HG02970 (cell line): ENCODE data around the gene ZNF568.

ENCODE experiments used
- ATAC-seq: cut with Tn5 transposase; IDR thresholded peaks from one replicate; pipeline ENCODE4 v1.9.1; 2021; ENCODE audit warnings: mild to moderate bottlenecking, moderate library complexity, moderate number of reproducible peaks; ENCODE audit not compliant: unreplicated experiment, low FRiP score

The ZNF568 gene

DNA sequence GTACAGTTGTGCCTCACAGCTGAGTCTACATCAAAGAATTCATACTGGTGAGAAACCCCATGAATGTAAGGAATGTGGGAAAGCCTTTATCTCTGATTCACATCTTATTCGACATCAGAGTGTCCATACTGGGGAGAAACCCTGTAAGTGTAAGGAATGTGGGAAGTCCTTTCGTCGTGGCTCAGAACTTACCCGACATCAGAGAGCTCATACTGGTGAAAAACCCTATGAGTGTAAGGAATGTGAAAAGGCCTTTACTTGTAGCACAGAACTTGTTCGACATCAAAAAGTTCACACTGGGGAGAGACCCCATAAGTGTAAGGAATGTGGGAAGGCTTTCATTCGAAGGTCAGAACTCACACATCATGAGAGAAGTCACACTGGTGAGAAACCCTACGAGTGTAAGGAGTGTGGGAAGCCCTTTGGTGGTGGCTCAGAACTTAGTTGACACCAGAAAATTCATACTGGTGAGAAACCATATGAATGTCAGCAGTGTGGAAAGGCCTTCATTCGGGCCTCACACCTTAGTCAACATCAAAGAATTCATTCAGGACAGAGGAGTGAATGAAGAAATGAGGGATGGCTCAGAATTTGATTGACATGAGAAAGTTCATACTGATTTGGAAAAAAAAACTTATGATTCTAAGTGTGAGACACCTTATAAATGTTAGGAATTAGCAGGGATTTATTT lies 81.2 kb downstream of the ZNF568 start:
- no peak for ATAC-seq

DNA sequence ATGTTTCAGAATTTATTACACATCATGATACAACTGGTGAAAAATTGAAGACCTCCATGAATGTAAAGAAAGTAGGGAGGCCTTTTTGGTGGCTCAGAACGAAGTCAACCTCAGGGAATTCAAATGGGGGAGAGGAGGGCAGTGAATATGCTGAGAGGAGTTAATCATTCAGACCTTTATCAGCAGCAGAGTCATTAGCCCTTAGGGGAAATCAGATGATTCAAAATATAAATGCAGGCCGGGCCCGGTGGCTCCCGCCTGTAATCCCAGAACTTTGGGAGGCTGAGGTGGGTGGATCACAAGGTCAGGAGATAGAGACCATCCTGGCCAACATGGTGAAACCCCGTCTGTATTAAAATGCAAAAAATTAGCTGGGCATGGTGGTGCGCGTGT lies 81.7 kb downstream of the ZNF568 start:
- no peak for ATAC-seq

DNA sequence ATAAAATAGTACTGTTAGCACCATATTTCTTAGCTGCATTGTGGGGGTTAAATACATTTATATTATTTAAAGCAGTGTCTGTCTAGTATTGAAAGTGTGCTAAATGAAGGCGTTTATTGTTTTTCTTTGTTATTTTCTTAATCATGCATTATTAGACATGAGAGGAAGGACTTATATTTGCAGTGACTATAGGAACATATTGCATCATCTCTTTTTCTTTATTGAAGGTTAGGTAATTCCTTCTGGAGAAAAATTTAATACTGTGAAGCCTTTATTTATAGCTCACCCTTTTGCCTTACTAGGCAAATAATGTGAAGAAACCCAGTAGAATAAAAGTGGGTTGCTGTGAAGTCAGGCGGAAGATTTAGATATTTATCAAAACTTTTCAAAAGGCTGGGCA lies 83.2 kb downstream of the ZNF568 start:
- ATAC-seq, result no peak

DNA sequence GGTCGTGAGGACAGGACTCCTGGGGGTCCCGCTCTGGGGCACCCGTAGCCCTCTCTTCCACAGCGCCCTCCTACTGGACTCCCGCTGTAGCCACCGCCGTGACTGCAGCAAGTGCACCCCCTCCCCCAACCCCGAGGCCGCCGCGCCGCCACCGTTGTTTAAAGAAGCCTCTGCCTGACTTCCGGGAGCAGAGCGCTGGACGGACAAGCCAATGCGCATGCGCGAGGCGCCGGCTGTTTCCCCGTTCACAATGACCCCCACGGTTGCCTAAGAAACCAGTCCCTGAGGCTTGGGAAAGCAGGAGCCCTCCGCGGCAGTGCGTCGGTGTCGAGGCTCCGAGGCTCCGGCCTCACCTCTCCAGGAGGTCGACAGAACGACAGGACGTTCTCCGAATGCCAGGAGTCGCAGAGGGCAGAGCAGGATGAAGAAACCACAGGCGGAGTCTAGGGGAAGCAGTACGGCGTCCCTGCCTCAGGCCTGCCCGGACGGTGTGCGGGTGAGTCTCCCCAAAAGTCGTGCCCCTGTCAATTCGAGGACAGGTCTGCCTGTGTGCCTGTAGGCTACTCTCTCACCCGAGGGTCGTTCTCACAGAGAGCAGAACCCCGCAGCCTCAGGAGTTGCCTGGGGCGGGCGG lies 91.6 kb downstream of the ZNF568 start:
- no peak for ATAC-seq

DNA sequence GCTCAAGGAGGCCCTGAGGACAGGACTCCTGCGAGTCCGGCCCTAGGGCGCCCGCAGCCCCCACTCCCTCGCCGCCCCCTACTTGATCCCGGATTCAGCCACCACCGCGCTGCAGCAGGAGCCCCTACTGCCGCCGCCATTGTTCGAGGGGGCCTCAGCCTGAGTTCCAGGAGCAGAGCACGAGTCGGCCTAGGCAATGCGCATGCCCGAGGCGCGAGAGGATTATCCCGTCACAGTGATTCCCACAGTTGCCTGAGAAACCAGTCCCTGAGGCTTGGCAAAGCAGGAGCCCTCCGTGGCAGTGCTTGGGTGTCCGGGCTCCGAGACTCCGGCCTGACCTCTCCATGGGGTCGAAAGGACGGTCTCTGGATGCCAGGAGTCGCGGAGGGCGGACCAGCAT lies 93.7 kb downstream of the ZNF568 start:
- ATAC-seq, result no peak

DNA sequence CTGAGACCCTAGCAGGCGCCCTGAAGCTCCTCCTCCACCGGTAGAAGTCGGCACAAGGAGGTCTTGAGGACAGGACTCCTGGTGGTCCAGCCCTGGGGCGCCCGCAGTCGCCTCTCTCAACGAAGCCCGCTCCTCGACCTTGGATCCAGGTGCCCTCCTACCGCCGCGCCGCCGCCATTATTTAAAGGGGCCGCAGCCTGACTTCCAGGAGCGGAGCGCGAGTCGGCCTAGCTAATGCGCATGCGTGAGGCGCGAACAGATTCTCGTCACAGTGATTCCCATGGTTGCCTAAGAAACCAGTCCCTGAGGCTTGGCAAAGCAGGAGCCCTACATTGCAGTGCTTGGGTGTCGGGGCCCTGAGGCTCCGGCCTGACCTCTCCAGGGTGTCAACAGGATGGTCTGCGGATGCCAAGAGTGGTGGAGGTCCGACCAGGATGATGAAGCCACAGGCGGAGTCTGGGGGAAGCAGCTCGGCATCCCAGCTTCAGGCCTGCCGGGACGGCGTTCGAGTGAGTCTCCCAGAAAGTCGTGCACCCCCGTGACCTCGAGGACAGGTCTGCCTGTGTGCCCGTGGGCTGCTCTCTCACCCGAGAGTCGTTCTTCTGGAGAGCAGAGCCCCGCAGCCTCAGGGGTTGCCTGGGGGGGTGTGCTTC lies 96.1 kb downstream of the ZNF568 start:
- no peak for ATAC-seq

DNA sequence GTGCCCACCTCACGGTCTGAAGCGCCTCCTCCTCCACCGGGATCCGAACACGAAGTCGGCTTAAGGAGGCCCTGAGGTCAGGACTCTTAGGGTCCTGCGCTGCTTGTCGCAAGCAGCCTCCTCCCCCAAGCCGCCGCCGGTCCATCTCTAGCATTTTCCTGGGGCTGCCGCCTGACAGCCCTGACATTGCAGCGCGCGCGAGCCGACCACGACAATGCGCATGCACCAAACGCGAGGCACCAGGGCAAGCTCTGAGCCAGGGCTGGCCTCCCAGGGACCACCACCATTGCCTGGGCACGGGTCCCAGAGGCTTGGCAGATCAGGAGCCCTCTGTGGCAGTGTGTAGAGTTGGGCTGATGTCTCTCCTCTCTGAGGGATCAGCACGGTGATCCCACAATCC lies 98.3 kb downstream of the ZNF568 start:
- ATAC-seq, result no peak

DNA sequence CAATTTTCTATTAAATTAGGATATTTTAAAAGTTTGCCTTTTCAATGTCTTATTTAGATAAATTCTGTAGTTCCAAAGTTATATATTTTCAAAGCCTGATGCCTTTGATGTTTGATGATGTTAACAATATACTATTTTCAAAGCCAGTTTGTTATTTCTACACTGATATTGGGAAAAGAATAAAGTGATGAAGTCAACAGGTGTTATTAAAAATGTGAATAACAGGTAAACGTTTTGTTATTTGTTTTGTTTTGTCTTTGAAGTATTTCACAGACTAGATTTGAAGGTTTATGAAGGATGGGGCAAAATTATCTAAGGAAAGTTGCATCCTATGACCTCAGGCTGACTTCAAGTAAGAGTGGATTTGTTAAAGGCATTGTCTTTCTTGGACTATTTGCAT lies 129.0 kb downstream of the ZNF568 start:
- no peak for ATAC-seq
